Hepatocyte (in vitro differentiated cells): ENCODE results near the gene HIVEP1.

ENCODE experiments used
- EZH2 ChIP-seq: fragments of 200-600 bp; sonication (generic); IDR thresholded peaks from 2 replicates; pipeline ENCODE4 v1.6.1; 2016; ENCODE audit warnings: antibody characterized with exemption, mild to moderate bottlenecking, borderline replicate concordance
- EZH2phosphoT487 ChIP-seq: fragments of 200-600 bp; sonication (generic); IDR thresholded peaks from one replicate; pipeline ENCODE4 v1.6.1; 2018; ENCODE audit warnings: antibody characterized with exemption, mild to moderate bottlenecking, low read depth, moderate library complexity; ENCODE audit not compliant: unreplicated experiment, severe bottlenecking
- TF ChIP-seq, protein P1 (sequence below): fragments of 200-600 bp; sonication (generic); IDR thresholded peaks from 2 replicates; pipeline ENCODE4 v1.5.1; 2016; ENCODE audit warnings: antibody characterized with exemption, mild to moderate bottlenecking; ENCODE audit not compliant: poor library complexity

DNA sequence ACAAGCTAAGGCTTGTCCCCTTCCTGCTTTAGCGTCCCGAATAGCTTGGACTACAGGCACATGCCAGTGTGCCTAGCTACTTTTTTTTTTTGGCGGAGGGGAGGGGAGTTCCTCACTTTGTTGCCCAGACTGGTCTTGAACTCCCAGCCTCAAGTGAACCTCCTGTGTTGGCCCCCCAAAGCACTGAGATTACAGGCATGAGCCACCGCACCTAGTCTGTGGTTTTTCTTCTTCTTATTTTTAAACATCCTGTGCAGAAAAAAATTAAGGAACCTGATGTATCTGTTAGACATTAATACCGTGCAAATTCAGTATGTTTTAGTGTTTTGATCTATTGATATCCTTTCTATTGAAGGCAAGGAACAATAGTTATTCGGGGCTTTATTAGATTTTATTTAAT is 25.7 kb downstream of the HIVEP1 start:
- TF ChIP-seq, protein P1, sequence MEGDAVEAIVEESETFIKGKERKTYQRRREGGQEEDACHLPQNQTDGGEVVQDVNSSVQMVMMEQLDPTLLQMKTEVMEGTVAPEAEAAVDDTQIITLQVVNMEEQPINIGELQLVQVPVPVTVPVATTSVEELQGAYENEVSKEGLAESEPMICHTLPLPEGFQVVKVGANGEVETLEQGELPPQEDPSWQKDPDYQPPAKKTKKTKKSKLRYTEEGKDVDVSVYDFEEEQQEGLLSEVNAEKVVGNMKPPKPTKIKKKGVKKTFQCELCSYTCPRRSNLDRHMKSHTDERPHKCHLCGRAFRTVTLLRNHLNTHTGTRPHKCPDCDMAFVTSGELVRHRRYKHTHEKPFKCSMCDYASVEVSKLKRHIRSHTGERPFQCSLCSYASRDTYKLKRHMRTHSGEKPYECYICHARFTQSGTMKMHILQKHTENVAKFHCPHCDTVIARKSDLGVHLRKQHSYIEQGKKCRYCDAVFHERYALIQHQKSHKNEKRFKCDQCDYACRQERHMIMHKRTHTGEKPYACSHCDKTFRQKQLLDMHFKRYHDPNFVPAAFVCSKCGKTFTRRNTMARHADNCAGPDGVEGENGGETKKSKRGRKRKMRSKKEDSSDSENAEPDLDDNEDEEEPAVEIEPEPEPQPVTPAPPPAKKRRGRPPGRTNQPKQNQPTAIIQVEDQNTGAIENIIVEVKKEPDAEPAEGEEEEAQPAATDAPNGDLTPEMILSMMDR: no peak
- no peak for TF ChIP-seq EZH2phosphoT487
- TF ChIP-seq EZH2: no peak
